NCI-H748 treated with DMSO at 0.1 percent for 48 hours (cell line): ENCODE measurements around the gene TRIM46.
"Not testable (repeated sequence)": the region's sequence is repeated elsewhere in the genome, so short reads cannot be mapped to it uniquely, and the experiment has no call there.

Experiments used
- DNase-seq: peaks from one replicate; lab custom pipeline; 2025; lab: John Stamatoyannopoulos, UW

TRIM46 gene

GRCh38 chr1:155206891-155207805, 33.5 kb downstream of the TRIM46 start:
- peak; percentile 83 for DNase-seq

- DNase-seq = peak; percentile 31
These were observed 34.3 kb downstream of the TRIM46 start, which contains the start of gene THBS3 for GRCh38 chr1:155207806-155208540. TSS of gene THBS3 (minus strand) at chr1:155207897. CDS start at chr1:155207876, 21 bp downstream.

- peak; percentile 71 for DNase-seq
These were observed 35.1 kb downstream of the TRIM46 start, which contains the start of gene MTX1 for GRCh38 chr1:155208541-155209311. TSS of gene MTX1 (plus strand) at chr1:155208695. CDS start at chr1:155208805, 110 bp downstream.

- DNase-seq = no peak
These were observed 35.7 kb downstream of the TRIM46 start for GRCh38 chr1:155209312-155209721.

GRCh38 chr1:155210314-155211104, 36.9 kb downstream of the TRIM46 start:
- DNase-seq = no peak

- DNase-seq = not testable (repeated sequence)
These were observed 37.9 kb downstream of the TRIM46 start for GRCh38 chr1:155211381-155212050.

- not testable (repeated sequence) for DNase-seq
These were observed 38.4 kb downstream of the TRIM46 start for GRCh38 chr1:155212051-155212440.

- not testable (repeated sequence) for DNase-seq
These were observed 41.1 kb downstream of the TRIM46 start for GRCh38 chr1:155214702-155215101.

GRCh38 chr1:155218854-155219591, 45.4 kb downstream of the TRIM46 start:
- peak; percentile 60 for DNase-seq

GRCh38 chr1:155219592-155220031, 46.0 kb downstream of the TRIM46 start:
- DNase-seq = peak; percentile 6

- not testable (repeated sequence) for DNase-seq
These were observed 46.7 kb downstream of the TRIM46 start for GRCh38 chr1:155220211-155220965.

- DNase-seq = no peak
These were observed 49.4 kb downstream of the TRIM46 start for GRCh38 chr1:155223047-155223446.

- DNase-seq = not testable (repeated sequence)
These were observed 51.7 kb downstream of the TRIM46 start for GRCh38 chr1:155225404-155225759.

GRCh38 chr1:155226188-155226909, 52.7 kb downstream of the TRIM46 start:
- peak; percentile 95 for DNase-seq

- DNase-seq = peak; percentile 88
These were observed 53.2 kb downstream of the TRIM46 start for GRCh38 chr1:155226910-155227260.

- peak; percentile 100 for DNase-seq
These were observed 53.8 kb downstream of the TRIM46 start for GRCh38 chr1:155227261-155228095.

GRCh38 chr1:155228096-155228427, 54.4 kb downstream of the TRIM46 start:
- DNase-seq = no peak

GRCh38 chr1:155231302-155231701, 57.7 kb downstream of the TRIM46 start:
- not testable (repeated sequence) for DNase-seq
